ENCODE results near the gene FAM13A. TPM values are rescaled to one million over a fixed set of nuclear protein-coding genes. Genes with fewer than 3 reads are reported as not detected.

The FAM13A gene
- total and polyA plus RNA-seq, 2 of the 13 experiments (the other 11 are each of a cell fraction or from before 2014, with no cell fraction given), result 1.2 to 36.2 TPM

DNA sequence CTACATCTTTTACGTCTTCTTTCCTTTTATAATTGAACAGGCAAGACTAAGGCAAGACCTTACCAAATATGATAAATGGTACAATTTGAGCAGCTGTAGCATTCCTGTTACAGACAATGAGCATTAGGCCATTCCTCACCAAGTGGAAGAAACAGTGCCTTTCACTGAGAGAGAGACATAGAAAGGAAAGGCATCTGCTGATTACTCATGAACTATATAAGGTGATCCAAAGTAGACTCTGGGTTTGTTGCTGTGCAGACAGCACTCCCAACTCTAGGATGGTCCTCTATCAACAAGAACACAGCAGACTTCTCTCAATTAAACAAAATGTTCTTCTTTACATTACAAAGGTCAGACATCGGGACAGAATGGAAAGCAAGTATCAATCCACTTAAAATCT is 91.9 kb downstream of the FAM13A start:
- ATAC-seq, result no peak
- H3K4me1 ChIP-seq (ENCODE audit: insufficient read depth, low read length), result peaks cover 26% of the 10 kb centered on the region
- intact Hi-C loops (cut with micrococcal nuclease; ENCODE audit: unreplicated experiment) (no loop called here), in situ Hi-C loops (cut with HindIII; ENCODE audit: extremely low pct_ligation_motif_present, low pct_unique_long_range_greater_than_20kb) (no loop called here)
- no peaks in the 10 kb centered on the region for H3K36me3 ChIP-seq (replicated peaks in 1 of 2; ENCODE audit: control insufficient read depth in 1 of 2, insufficient read depth in 2 of 2, low read length in 2 of 2)
- no peak overlapping the region for H3K4me2 ChIP-seq (ENCODE audit: low read depth, low read length)
- H3K27ac ChIP-seq (ENCODE audit: extremely low read length, insufficient read depth, low read length), result no peak overlapping the region
- TF ChIP-seq, protein P1, sequence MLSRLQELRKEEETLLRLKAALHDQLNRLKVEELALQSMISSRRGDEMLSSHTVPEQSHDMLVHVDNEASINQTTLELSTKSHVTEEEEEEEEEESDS (CRISPR knock-in tag; IDR thresholded peaks at IDR 0.05; ENCODE audit: borderline replicate concordance), result no peak
- no peak for TF ChIP-seq MEF2D (CRISPR knock-in tag; IDR thresholded peaks at IDR 0.05)
- TF ChIP-seq, protein P2, sequence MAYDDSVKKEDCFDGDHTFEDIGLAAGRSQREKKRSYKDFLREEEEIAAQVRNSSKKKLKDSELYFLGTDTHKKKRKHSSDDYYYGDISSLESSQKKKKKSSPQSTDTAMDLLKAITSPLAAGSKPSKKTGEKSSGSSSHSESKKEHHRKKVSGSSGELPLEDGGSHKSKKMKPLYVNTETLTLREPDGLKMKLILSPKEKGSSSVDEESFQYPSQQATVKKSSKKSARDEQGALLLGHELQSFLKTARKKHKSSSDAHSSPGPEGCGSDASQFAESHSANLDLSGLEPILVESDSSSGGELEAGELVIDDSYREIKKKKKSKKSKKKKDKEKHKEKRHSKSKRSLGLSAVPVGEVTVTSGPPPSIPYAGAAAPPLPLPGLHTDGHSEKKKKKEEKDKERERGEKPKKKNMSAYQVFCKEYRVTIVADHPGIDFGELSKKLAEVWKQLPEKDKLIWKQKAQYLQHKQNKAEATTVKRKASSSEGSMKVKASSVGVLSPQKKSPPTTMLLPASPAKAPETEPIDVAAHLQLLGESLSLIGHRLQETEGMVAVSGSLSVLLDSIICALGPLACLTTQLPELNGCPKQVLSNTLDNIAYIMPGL (CRISPR knock-in tag; IDR thresholded peaks at IDR 0.05; ENCODE audit: borderline replicate concordance in 1 of 2, low read depth in 1 of 2), result no peak
- no peak for TF ChIP-seq GTF3A (CRISPR knock-in tag; conservative IDR thresholded peaks at IDR 0.05)
- no peak for TF ChIP-seq KAT8 (CRISPR knock-in tag; IDR thresholded peaks at IDR 0.05)
- TF ChIP-seq NPAS2 (CRISPR knock-in tag; IDR thresholded peaks at IDR 0.05; ENCODE audit: borderline replicate concordance), result no peak
- TF ChIP-seq, protein P3, sequence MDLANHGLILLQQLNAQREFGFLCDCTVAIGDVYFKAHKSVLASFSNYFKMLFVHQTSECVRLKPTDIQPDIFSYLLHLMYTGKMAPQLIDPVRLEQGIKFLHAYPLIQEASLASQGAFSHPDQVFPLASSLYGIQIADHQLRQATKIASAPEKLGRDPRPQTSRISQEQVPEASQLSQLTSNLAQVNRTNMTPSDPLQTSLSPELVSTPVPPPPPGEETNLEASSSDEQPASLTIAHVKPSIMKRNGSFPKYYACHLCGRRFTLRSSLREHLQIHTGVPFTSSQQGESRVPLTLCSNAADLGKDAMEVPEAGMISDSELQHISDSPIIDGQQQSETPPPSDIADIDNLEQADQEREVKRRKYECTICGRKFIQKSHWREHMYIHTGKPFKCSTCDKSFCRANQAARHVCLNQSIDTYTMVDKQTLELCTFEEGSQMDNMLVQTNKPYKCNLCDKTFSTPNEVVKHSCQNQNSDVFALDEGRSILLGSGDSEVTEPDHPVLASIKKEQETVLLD (CRISPR knock-in tag; IDR thresholded peaks at IDR 0.05; ENCODE audit: low read depth), result no peak
- TF ChIP-seq NR2F2 (IDR thresholded peaks at IDR 0.05; ENCODE audit: borderline replicate concordance, low read depth), result no peak
- no peaks in the 10 kb centered on the region for H4K20me1 ChIP-seq (ENCODE audit: insufficient read depth, low read length)
- POLR2A ChIA-PET, result no interaction called here
- H2AFZ ChIP-seq (ENCODE audit: low read length), result no peak overlapping the region
- no peaks in the 10 kb centered on the region for H3K9me3 ChIP-seq (ENCODE audit: low read length)
- no peaks in the 10 kb centered on the region; a peak in 1 of 5 replicates for H3K27me3 ChIP-seq (ENCODE audit: control insufficient read depth in 1 of 2, insufficient read depth in 2 of 2, low read length in 2 of 2)
- no peak for DNase-seq (ENCODE audit: low spot score)
- BruUV-seq (replicated peaks), result no TSS peak
- H3K4me3 ChIP-seq (replicated peaks in 1 of 3; ENCODE audit: insufficient read depth in 1 of 3, low read depth in 2 of 3, low read length in 3 of 3), result no peak overlapping the region
- 94% methylated on average over 2 of the region's 2 CpGs for WGBS (ENCODE audit: low lambda C conversion rate)
- no peak overlapping the region for H3K9ac ChIP-seq (ENCODE audit: insufficient read depth, low read depth, low read length)
- CTCF ChIA-PET (ENCODE audit: low intra/inter-chr PET ratio, low total read pairs), result no interaction called here
- H3K79me2 ChIP-seq (ENCODE audit: insufficient read depth, low read length), result no peaks in the 10 kb centered on the region
- FAIRE-seq, result no peak
